Endothelial cell of umbilical vein (primary cell): ENCODE data around the gene HDHD5. TPM values are rescaled to one million over a fixed set of nuclear protein-coding genes. Genes with fewer than 3 reads are reported as not detected.

Experiments
- BruUV-seq: library from RNA; stranded (reverse); fragments of 400-500 nt; replicated peaks from 2 replicates; lab custom pipeline; 2021; lab: Mats Ljungman, UMichigan
- CTCF ChIA-PET: fragments of 300-600, 350-600 bp; sonication (Branson Sonifier 250); formaldehyde crosslinking; loops from one replicate; lab custom pipeline; 2021; ENCODE audit warnings: antibody characterized with exemption, inconsistent platforms; lab: Charles Lee
- POLR2A ChIA-PET: fragments of 300-600, 350-600 bp; sonication (Branson Sonifier 250); formaldehyde crosslinking; loops from one replicate; lab custom pipeline; 2021; ENCODE audit warnings: antibody characterized with exemption, inconsistent platforms; lab: Charles Lee
- DNase-seq: peaks from one replicate; pipeline ENCODE4 v3.0.0-alpha.2; 2011; ENCODE audit warnings: low read depth, low spot score
- FAIRE-seq: peaks from 2 replicates; lab custom pipeline; 2011; peaks lifted over from hg19 to GRCh38; lab: Jason Lieb, UNC
- H2AFZ ChIP-seq: 2 replicates; pipeline ENCODE4 v1.6.0; 2012; ENCODE audit warnings: low read depth, low read length, control low read depth, inconsistent platforms
- H3K27ac ChIP-seq: 2 replicates; pipeline ENCODE4 v1.5.1; 2011; ENCODE audit warnings: low read depth, mild to moderate bottlenecking, control low read depth, low read length, moderate library complexity; ENCODE audit not compliant: insufficient read depth
- H3K27me3 ChIP-seq, 2 experiments: 2 replicates each; pipeline versions ENCODE4 v1.6.0 to v1.6.1; 2011; ENCODE audit warnings: low read length in 2 of 2, mixed read lengths in 1 of 2; ENCODE audit not compliant: control insufficient read depth in 2 of 2, insufficient read depth in 2 of 2
- H3K36me3 ChIP-seq, 2 experiments: 2 replicates in 1 of 2; 3 replicates in 1 of 2; pipeline ENCODE4 v1.5.1; 2011; ENCODE audit warnings: low read length in 2 of 2, mild to moderate bottlenecking in 1 of 2, moderate library complexity in 1 of 2; ENCODE audit not compliant: control insufficient read depth in 2 of 2, insufficient read depth in 2 of 2; ENCODE audit errors: extremely low read depth in 1 of 2
- H3K4me1 ChIP-seq: 3 replicates; pipeline ENCODE4 v1.5.1; 2011; ENCODE audit warnings: mild to moderate bottlenecking, low read length; ENCODE audit not compliant: control insufficient read depth, insufficient read depth; ENCODE audit errors: extremely low read depth
- H3K4me2 ChIP-seq: 2 replicates; pipeline ENCODE4 v1.6.1; 2011; ENCODE audit warnings: low read length, control low read depth, mixed read lengths; ENCODE audit not compliant: insufficient read depth
- H3K4me3 ChIP-seq, 3 experiments: fragments of 200-600 bp in 1 of 3; sonication (generic), shearing (Covaris generic) in 1 of 3; replicated peaks in 1 of 3; 2 replicates each; pipeline ENCODE4 v1.5.1; 2011 to 2016; ENCODE audit warnings: control low read depth in 3 of 3, low read length in 3 of 3, mild to moderate bottlenecking in 2 of 3, inconsistent platforms in 1 of 3, low read depth in 1 of 3, moderate library complexity in 1 of 3; ENCODE audit not compliant: insufficient read depth in 1 of 3
- H3K79me2 ChIP-seq: 2 replicates; pipeline ENCODE4 v1.6.0; 2012; ENCODE audit warnings: low read length, inconsistent platforms; ENCODE audit not compliant: control insufficient read depth, insufficient read depth
- H3K9ac ChIP-seq: replicated peaks from 2 replicates; pipeline ENCODE3; 2011; ENCODE audit warnings: low read length, control low read depth; ENCODE audit not compliant: insufficient read depth; ENCODE audit errors: extremely low read depth
- H3K9me1 ChIP-seq: replicated peaks from 3 replicates; pipeline ENCODE4 v1.6.0; 2011; ENCODE audit warnings: mild to moderate bottlenecking, low read length; ENCODE audit not compliant: control insufficient read depth, insufficient read depth; ENCODE audit errors: extremely low read depth
- H3K9me3 ChIP-seq: replicated peaks from 2 replicates; pipeline ENCODE4 v1.5.1; 2012; ENCODE audit warnings: low read length, inconsistent platforms; ENCODE audit not compliant: control insufficient read depth, insufficient read depth
- H4K20me1 ChIP-seq: replicated peaks from 2 replicates; pipeline ENCODE3; 2011; ENCODE audit warnings: mild to moderate bottlenecking, low read length; ENCODE audit not compliant: control insufficient read depth, insufficient read depth; ENCODE audit errors: extremely low read depth
- CTCF ChIP-seq, 2 donors: IDR thresholded peaks; 1 replicate in 1 of 2; 2 replicates in 1 of 2; pipeline ENCODE4 v1.5.1; 2011; ENCODE audit warnings: low read length in 2 of 2, mild to moderate bottlenecking in 2 of 2, moderate library complexity in 2 of 2, control low read depth in 1 of 2, inconsistent platforms in 1 of 2, low read depth in 1 of 2; ENCODE audit not compliant: insufficient read depth in 1 of 2; ENCODE audit errors: extremely low read depth in 1 of 2
- EZH2 ChIP-seq: IDR thresholded peaks from 2 replicates; pipeline ENCODE4 v1.6.1; 2012; ENCODE audit warnings: borderline replicate concordance, low read depth, mild to moderate bottlenecking, moderate library complexity, low read length, inconsistent platforms; ENCODE audit not compliant: severe bottlenecking
- FOS ChIP-seq: IDR thresholded peaks from 2 replicates; pipeline ENCODE4 v1.6.1; 2011; ENCODE audit warnings: mild to moderate bottlenecking, low read length, moderate library complexity, borderline replicate concordance; ENCODE audit not compliant: insufficient read depth
- GATA2 ChIP-seq: IDR thresholded peaks from 2 replicates; pipeline ENCODE4 v1.7.0; 2011; ENCODE audit warnings: low read depth, mild to moderate bottlenecking, moderate library complexity, mixed read lengths, low read length; ENCODE audit not compliant: insufficient read length, insufficient read depth
- JUN ChIP-seq: IDR thresholded peaks from 2 replicates; pipeline ENCODE4 v1.6.1; 2011; ENCODE audit warnings: borderline replicate concordance, low read depth; ENCODE audit not compliant: insufficient read length, insufficient read depth
- MAX ChIP-seq: IDR thresholded peaks from 2 replicates; pipeline ENCODE4 v1.6.1; 2011; ENCODE audit not compliant: insufficient read depth, insufficient read length
- MYC ChIP-seq: IDR thresholded peaks from one replicate; pipeline ENCODE4 v1.6.1; 2011; ENCODE audit warnings: mild to moderate bottlenecking, low read depth, low read length
- POLR2A ChIP-seq: IDR thresholded peaks from 2 replicates; pipeline ENCODE4 v1.6.1; 2012; ENCODE audit warnings: low read depth, mild to moderate bottlenecking, control low read depth, low read length
- POLR2AphosphoS5 ChIP-seq: IDR thresholded peaks from 2 replicates; pipeline ENCODE4 v1.6.1; 2012; ENCODE audit warnings: low read depth, mild to moderate bottlenecking, control low read depth, low read length, moderate library complexity; ENCODE audit not compliant: insufficient read depth
- dilution Hi-C: fragments of 300-500 bp; cut with MboI; formaldehyde crosslinking; loops from one replicate; pipeline ENCODE4 v1.15.0; 2019; ENCODE audit warnings: low sequenced_read_pairs; ENCODE audit not compliant: extremely low pct_ligation_motif_present
- intact Hi-C: fragments of 100-400 bp; cut with micrococcal nuclease; formaldehyde crosslinking; loops from one replicate; pipeline ENCODE4 v1.10.0; 2022
- polyA plus RNA-seq, 4 experiments: library from polyadenylated mRNA; depleted of rRNA in 3 of 4; stranded (reverse) in 3 of 4; unstranded in 1 of 4; fragments of >200 nt; gene quantifications; 2 replicates each; pipeline versions ENCODE4 v1.2.1 to v1.2.3, GENCODE V29; 2011 to 2012; ENCODE audit warnings: missing spikeins in 1 of 4
- total RNA-seq: library from RNA; stranded (reverse); gene quantifications from 2 replicates; pipeline ENCODE4 v1.2.3, GENCODE V29; 2021

The HDHD5 gene
- total and polyA plus RNA-seq, 2 donors (not counting 3 experiments of a cell fraction or from before 2014, with no cell fraction given): 28.1 to 54.1 TPM

- FAIRE-seq (no peak), DNase-seq (no peak)
- Histone ChIP-seq H3K9ac (no peak overlapping the region), H2AFZ (no peak overlapping the region), H4K20me1 (no peaks in the 10 kb centered on the region), H3K9me1 (no peaks in the 10 kb centered on the region), H3K9me3 (no peaks in the 10 kb centered on the region), H3K4me2 (no peak overlapping the region), H3K4me3 (no peak overlapping the region), H3K79me2 (no peaks in the 10 kb centered on the region), H3K36me3 (no peaks in the 10 kb centered on the region), H3K27ac (no peak overlapping the region), H3K27me3 (peaks cover 17 to 19% of the 10 kb centered on the region in 2 experiments), H3K4me1 (peaks cover 6% of the 10 kb centered on the region)
- TF ChIP-seq JUN (no peak), POLR2AphosphoS5 (no peak), FOS (no peak), EZH2 (no peak), CTCF (IDR thresholded peaks at IDR 0.05; ENCODE audit: extremely low read depth in 1 of 2, insufficient read depth in 1 of 2, low read depth in 1 of 2, low read length in 2 of 2) (no peak), MYC (no peak), GATA2 (no peak), MAX (no peak), POLR2A (no peak)
- intact Hi-C loops (no loop called here), dilution Hi-C loops (no loop called here)
- CTCF ChIA-PET: interaction anchor here (1.7 to 2.1 kb wide), 2 partner anchors 21 to 385 kb away, joined by 5 to 7 read pairs; no protein-coding TSS in a partner anchor
- BruUV-seq: no TSS peak
- POLR2A ChIA-PET: no interaction called here
Measured at GRCh38 chr22:17116572-17117330, 42.3 kb downstream of the HDHD5 start.
